NT2/D1 (cell line): ENCODE results near the gene CCDC184.

Experiments used
- SUZ12 ChIP-seq: IDR thresholded peaks from 2 replicates; pipeline ENCODE4 v1.6.1; 2011; ENCODE audit not compliant: insufficient read length, insufficient read depth; ENCODE audit errors: extremely low read depth
- YY1 ChIP-seq: IDR thresholded peaks from 2 replicates; pipeline ENCODE4 v1.6.1; 2011; ENCODE audit not compliant: insufficient read length, insufficient read depth

GRCh38 chr12:48197971-48198671 lies 14.7 kb downstream of the CCDC184 start:
- TF ChIP-seq YY1 (no peak), SUZ12 (no peak)
